HG03025 (cell line): Measurements from ENCODE around the gene LNX1.

Source experiments
- ATAC-seq: cut with Tn5 transposase; IDR thresholded peaks from one replicate; pipeline ENCODE4 v1.9.1; 2021; ENCODE audit warnings: mild to moderate bottlenecking, moderate library complexity; ENCODE audit not compliant: unreplicated experiment, low FRiP score

LNX1 gene

GRCh38 chr4:53541577-53542206 is 49.6 kb downstream of the LNX1 start:
- no peak for ATAC-seq

- ATAC-seq = no peak
Measured at GRCh38 chr4:53538756-53539155, 52.5 kb downstream of the LNX1 start.

GRCh38 chr4:53537606-53538005 is 53.7 kb downstream of the LNX1 start:
- ATAC-seq = no peak

GRCh38 chr4:53536328-53536727 is 55.0 kb downstream of the LNX1 start:
- ATAC-seq = no peak

GRCh38 chr4:53535567-53535966 is 55.7 kb downstream of the LNX1 start:
- ATAC-seq = no peak

GRCh38 chr4:53534684-53535083 is 56.6 kb downstream of the LNX1 start:
- no peak for ATAC-seq

- no peak for ATAC-seq
Measured at GRCh38 chr4:53532521-53532920, 58.8 kb downstream of the LNX1 start.

- no peak for ATAC-seq
Measured at GRCh38 chr4:53531585-53532224, 59.6 kb downstream of the LNX1 start.

- ATAC-seq = no peak
Measured at GRCh38 chr4:53529025-53529424, 62.3 kb downstream of the LNX1 start.

GRCh38 chr4:53527930-53528329 is 63.4 kb downstream of the LNX1 start:
- ATAC-seq = no peak

- ATAC-seq = no peak
Measured at GRCh38 chr4:53527326-53527725, 64.0 kb downstream of the LNX1 start.

GRCh38 chr4:53522334-53522733 is 69.0 kb downstream of the LNX1 start:
- ATAC-seq = no peak

GRCh38 chr4:53520116-53520515 is 71.2 kb downstream of the LNX1 start:
- ATAC-seq = no peak

GRCh38 chr4:53518807-53519206 is 72.5 kb downstream of the LNX1 start:
- ATAC-seq = no peak

- no peak for ATAC-seq
Measured at GRCh38 chr4:53515076-53515475, 76.2 kb downstream of the LNX1 start.

- no peak for ATAC-seq
Measured at GRCh38 chr4:53514509-53514908, 76.8 kb downstream of the LNX1 start.

- ATAC-seq = no peak
Measured at GRCh38 chr4:53512608-53513007, 78.7 kb downstream of the LNX1 start.

- ATAC-seq = no peak
Measured at GRCh38 chr4:53511014-53511413, 80.3 kb downstream of the LNX1 start.

- no peak for ATAC-seq
Measured at GRCh38 chr4:53510321-53510720, 81.0 kb downstream of the LNX1 start.

- ATAC-seq = no peak
Measured at GRCh38 chr4:53508446-53508845, 82.8 kb downstream of the LNX1 start.

GRCh38 chr4:53507671-53508286 is 83.5 kb downstream of the LNX1 start:
- ATAC-seq = no peak

GRCh38 chr4:53507058-53507457 is 84.2 kb downstream of the LNX1 start:
- ATAC-seq = no peak
